OCI-LY1 (cell line): Measurements from ENCODE around the gene ABCG2.
"Not testable (repeated sequence)": the region's sequence is repeated elsewhere in the genome, so short reads cannot be mapped to it uniquely, and the experiment has no call there.

Source experiments
- H2AFZ ChIP-seq: fragments of 200-600 bp; sonication (generic), shearing (Covaris generic); 2 replicates; pipeline ENCODE4 v1.6.0; 2014; ENCODE audit warnings: antibody characterized with exemption, mild to moderate bottlenecking, low read length
- H3F3A ChIP-seq: fragments of 200-600 bp; sonication (generic), shearing (Covaris generic); 2 replicates; pipeline ENCODE4 v1.6.0; 2014; ENCODE audit warnings: mild to moderate bottlenecking, antibody characterized with exemption, low read length, moderate library complexity; ENCODE audit not compliant: insufficient read depth
- H3K27ac ChIP-seq: fragments of 200-600 bp; sonication (generic); 2 replicates; pipeline ENCODE4 v1.5.1; 2014; ENCODE audit warnings: low read length, mixed run types, mild to moderate bottlenecking, low read depth; ENCODE audit not compliant: poor library complexity, severe bottlenecking
- H3K27me3 ChIP-seq: fragments of 200-600 bp; sonication (generic); 2 replicates; pipeline ENCODE4 v1.6.0; 2014; ENCODE audit warnings: antibody characterized with exemption, mild to moderate bottlenecking, low read length, moderate library complexity; ENCODE audit not compliant: insufficient read depth
- H3K36me3 ChIP-seq: fragments of 200-600 bp; sonication (generic); 2 replicates; pipeline ENCODE4 v1.6.1; 2014; ENCODE audit warnings: mild to moderate bottlenecking, antibody characterized with exemption, low read length, moderate library complexity, mixed read lengths; ENCODE audit not compliant: insufficient read depth
- H3K4me1 ChIP-seq: fragments of 200-600 bp; sonication (generic); 2 replicates; pipeline ENCODE4 v1.5.1; 2014; ENCODE audit warnings: mild to moderate bottlenecking, low read length, moderate library complexity; ENCODE audit not compliant: insufficient read depth, severe bottlenecking
- H3K4me2 ChIP-seq: fragments of 200-600 bp; sonication (generic), shearing (Covaris generic); 2 replicates; pipeline ENCODE4 v1.6.1; 2014; ENCODE audit warnings: low read length
- H3K4me3 ChIP-seq: fragments of 200-600 bp; sonication (generic); 2 replicates; pipeline ENCODE4 v1.5.1; 2014; ENCODE audit warnings: low read length, low read depth, mild to moderate bottlenecking, mixed read lengths; ENCODE audit not compliant: poor library complexity, severe bottlenecking
- H3K79me2 ChIP-seq: fragments of 200-600 bp; shearing (Covaris generic); 2 replicates; pipeline ENCODE4 v1.6.1; 2016; ENCODE audit warnings: mixed run types, low read length, mixed read lengths; ENCODE audit not compliant: insufficient read depth
- H3K9ac ChIP-seq: fragments of 200-600 bp; sonication (generic), shearing (Covaris generic); 2 replicates; pipeline ENCODE4 v1.6.1; 2014; ENCODE audit warnings: mild to moderate bottlenecking, low read length, mixed read lengths
- H3K9me2 ChIP-seq: fragments of 200-600 bp; sonication (generic), shearing (Covaris generic); 2 replicates; pipeline ENCODE4 v1.6.1; 2014; ENCODE audit warnings: low read depth, mild to moderate bottlenecking, low read length, mixed read lengths
- H3K9me3 ChIP-seq: fragments of 200-600 bp; shearing (Covaris generic); 2 replicates; pipeline ENCODE4 v1.6.1; 2014; ENCODE audit warnings: low read length, mixed read lengths
- H4K20me1 ChIP-seq: fragments of 200-600 bp; sonication (generic), shearing (Covaris generic); 2 replicates; pipeline ENCODE4 v1.6.0; 2016; ENCODE audit warnings: mild to moderate bottlenecking, low read length; ENCODE audit not compliant: insufficient read depth
- EZH2 ChIP-seq: fragments of 200-600 bp; sonication (generic), shearing (Covaris generic); IDR thresholded peaks from 2 replicates; pipeline ENCODE4 v1.8.0; 2017; ENCODE audit warnings: borderline replicate concordance, mixed run types, mild to moderate bottlenecking, antibody characterized with exemption, low read length, moderate library complexity, mixed read lengths
- TF ChIP-seq, protein P1 (sequence below): fragments of 200-600 bp; sonication (generic), shearing (Covaris generic); IDR thresholded peaks from 2 replicates; pipeline ENCODE4 v1.5.1; 2017; ENCODE audit warnings: mild to moderate bottlenecking, antibody characterized with exemption, low read length, moderate library complexity, mixed read lengths

ABCG2 gene

DNA sequence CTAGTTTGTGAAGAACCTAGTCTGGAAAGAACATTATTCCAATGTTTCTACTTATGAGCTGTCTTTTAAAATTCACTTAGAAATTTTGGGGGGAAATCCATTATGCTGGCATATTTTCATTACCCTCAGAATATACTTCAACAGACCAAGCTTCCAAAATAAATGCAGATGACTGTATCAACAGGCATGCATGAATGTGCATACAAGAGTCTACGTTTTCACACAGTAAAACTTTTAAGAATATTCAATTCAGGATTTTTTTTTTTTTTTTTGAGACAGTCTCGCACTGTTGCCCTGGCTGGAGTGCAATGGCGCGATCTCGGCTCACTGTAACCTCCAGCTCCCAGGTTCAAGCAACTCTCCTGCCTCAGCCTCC, 49.7 kb downstream of the ABCG2 start:
- no peaks in the 10 kb centered on the region for H4K20me1 ChIP-seq
- TF ChIP-seq, protein P1, sequence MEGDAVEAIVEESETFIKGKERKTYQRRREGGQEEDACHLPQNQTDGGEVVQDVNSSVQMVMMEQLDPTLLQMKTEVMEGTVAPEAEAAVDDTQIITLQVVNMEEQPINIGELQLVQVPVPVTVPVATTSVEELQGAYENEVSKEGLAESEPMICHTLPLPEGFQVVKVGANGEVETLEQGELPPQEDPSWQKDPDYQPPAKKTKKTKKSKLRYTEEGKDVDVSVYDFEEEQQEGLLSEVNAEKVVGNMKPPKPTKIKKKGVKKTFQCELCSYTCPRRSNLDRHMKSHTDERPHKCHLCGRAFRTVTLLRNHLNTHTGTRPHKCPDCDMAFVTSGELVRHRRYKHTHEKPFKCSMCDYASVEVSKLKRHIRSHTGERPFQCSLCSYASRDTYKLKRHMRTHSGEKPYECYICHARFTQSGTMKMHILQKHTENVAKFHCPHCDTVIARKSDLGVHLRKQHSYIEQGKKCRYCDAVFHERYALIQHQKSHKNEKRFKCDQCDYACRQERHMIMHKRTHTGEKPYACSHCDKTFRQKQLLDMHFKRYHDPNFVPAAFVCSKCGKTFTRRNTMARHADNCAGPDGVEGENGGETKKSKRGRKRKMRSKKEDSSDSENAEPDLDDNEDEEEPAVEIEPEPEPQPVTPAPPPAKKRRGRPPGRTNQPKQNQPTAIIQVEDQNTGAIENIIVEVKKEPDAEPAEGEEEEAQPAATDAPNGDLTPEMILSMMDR, result no peak
- no peak for TF ChIP-seq EZH2
- H3K27ac ChIP-seq, result no peak overlapping the region
- H3K79me2 ChIP-seq, result no peaks in the 10 kb centered on the region
- H2AFZ ChIP-seq, result no peak overlapping the region
- H3K27me3 ChIP-seq, result no peaks in the 10 kb centered on the region
- no peaks in the 10 kb centered on the region for H3K4me1 ChIP-seq
- H3K4me2 ChIP-seq, result no peak overlapping the region
- H3K4me3 ChIP-seq, result no peak overlapping the region
- no peak overlapping the region for H3K9ac ChIP-seq
- H3F3A ChIP-seq, result no peaks in the 10 kb centered on the region
- no peaks in the 10 kb centered on the region for H3K9me3 ChIP-seq
- no peaks in the 10 kb centered on the region for H3K9me2 ChIP-seq
- no peaks in the 10 kb centered on the region for H3K36me3 ChIP-seq

DNA sequence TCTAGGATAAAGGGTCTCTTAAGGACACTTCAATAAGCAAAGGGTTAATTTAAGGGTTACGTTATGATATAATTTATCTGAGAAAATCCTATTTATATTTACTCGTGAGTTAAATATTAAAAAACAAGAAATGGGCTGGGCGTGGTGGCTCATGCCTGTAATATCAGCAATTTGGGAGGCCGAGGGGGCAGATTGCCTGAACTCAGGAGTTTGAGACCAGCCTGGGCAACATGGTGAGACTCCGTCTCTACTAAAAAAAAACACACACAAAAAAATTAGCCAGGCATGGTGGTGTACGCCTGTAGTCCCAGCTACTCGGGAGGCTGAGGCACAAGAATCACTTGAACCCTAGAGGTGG, 50.4 kb downstream of the ABCG2 start:
- H3F3A ChIP-seq, H3K4me1 ChIP-seq, H4K20me1 ChIP-seq, H3K9ac ChIP-seq, H3K9me2 ChIP-seq, H3K27ac ChIP-seq, H3K4me2 ChIP-seq, H3K4me3 ChIP-seq, H3K27me3 ChIP-seq, H3K36me3 ChIP-seq, H3K79me2 ChIP-seq, H3K9me3 ChIP-seq, H2AFZ ChIP-seq: not testable (repeated sequence)

DNA sequence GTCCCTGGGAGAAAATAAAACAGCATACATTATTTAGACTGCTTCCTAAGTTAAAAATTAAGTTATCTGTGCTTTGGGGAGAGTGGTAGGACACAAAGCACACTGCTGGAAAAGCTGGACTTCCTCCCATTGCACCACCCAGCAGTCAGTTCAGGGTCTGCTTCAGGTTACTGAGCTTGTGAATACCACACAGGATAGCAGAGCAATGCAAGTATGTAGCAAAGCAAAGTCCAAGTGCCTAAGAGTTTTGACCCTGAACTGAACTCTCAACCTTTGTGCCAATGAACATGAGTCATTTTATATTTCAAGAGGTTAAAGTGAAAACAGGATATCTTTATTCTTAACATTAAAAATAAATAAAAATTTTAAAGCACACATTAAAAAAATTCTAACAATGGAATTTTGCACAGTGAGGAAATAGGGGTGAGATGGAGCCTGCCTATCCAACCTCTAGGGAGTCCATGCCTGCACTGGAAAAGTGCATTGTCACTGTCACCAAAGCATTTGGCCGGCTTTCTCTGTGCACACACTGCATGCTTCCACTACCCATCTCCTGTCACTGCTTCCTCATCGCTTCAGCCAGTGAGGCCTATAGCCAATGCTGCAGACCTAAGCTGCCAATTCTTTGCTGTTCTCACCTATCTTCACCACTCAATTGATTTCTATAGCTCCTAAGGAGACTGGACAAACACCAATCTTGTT, 50.9 kb downstream of the ABCG2 start:
- Histone ChIP-seq H3K27ac (no peak overlapping the region), H3K9me3 (no peaks in the 10 kb centered on the region), H3K4me1 (no peaks in the 10 kb centered on the region), H3K9me2 (no peaks in the 10 kb centered on the region), H3K79me2 (no peaks in the 10 kb centered on the region), H2AFZ (no peak overlapping the region), H3F3A (no peaks in the 10 kb centered on the region), H3K36me3 (no peaks in the 10 kb centered on the region), H3K4me2 (no peak overlapping the region), H4K20me1 (no peaks in the 10 kb centered on the region), H3K9ac (no peak overlapping the region), H3K4me3 (no peak overlapping the region), H3K27me3 (no peaks in the 10 kb centered on the region)
- no peak for TF ChIP-seq EZH2
- TF ChIP-seq, protein P1, result no peak

DNA sequence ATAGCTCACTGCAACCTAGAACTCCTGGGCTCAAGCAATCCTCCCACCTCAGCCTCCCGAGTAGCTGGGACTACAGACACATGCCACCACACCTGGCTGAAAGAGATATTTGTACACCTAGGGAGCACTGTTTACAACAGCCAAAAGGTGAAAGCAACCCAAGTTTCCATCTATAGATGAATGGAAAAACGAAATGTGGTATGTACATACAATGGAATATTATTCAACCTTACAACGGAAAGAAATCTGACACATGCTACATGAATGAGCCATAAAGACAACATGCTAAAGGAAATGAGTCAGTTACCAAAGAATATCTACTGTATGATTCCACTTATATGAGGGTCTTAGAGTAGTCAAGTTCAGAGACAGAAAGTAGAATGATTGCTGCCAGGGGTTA, 52.2 kb downstream of the ABCG2 start:
- Histone ChIP-seq H3K79me2 (no peaks in the 10 kb centered on the region), H4K20me1 (no peaks in the 10 kb centered on the region), H3K4me3 (no peak overlapping the region), H2AFZ (no peak overlapping the region), H3K27me3 (no peaks in the 10 kb centered on the region), H3K36me3 (no peaks in the 10 kb centered on the region), H3K9me2 (no peaks in the 10 kb centered on the region), H3K4me2 (no peak overlapping the region), H3K9ac (no peak overlapping the region), H3K4me1 (no peaks in the 10 kb centered on the region), H3F3A (no peaks in the 10 kb centered on the region), H3K9me3 (no peaks in the 10 kb centered on the region), H3K27ac (no peak overlapping the region)
- no peak for TF ChIP-seq EZH2
- TF ChIP-seq, protein P1, result no peak
